HepG2 (cell line): ENCODE data around the gene SLC25A10. TPM values are rescaled to one million over a fixed set of nuclear protein-coding genes. Genes with fewer than 3 reads are reported as not detected.

Experiments used
- BCL6 ChIP-seq: IDR thresholded peaks from 2 replicates; pipeline ENCODE4 v1.6.1; 2016; ENCODE audit warnings: missing genetic modification reagents, missing compliant biosample characterization
- CEBPB ChIP-seq: IDR thresholded peaks from 2 replicates; pipeline ENCODE4 v1.6.1; 2011; ENCODE audit warnings: low read depth, low read length, improper control_type of control experiment, borderline replicate concordance
- DR1 ChIP-seq: sonication (generic); formaldehyde crosslinking; IDR thresholded peaks from 2 replicates; pipeline ENCODE4 v1.8.0; 2021; ENCODE audit warnings: mild to moderate bottlenecking, missing genetic modification reagents, inconsistent platforms
- FOXA3 ChIP-seq: IDR thresholded peaks from 2 replicates; pipeline ENCODE4 v1.6.1; 2016; ENCODE audit warnings: missing genetic modification reagents, missing compliant biosample characterization
- HCFC1 ChIP-seq: fragments of 150-350 bp; IDR thresholded peaks from 2 replicates; pipeline ENCODE4 v1.6.1; 2014; ENCODE audit warnings: low read depth, low read length
- HIVEP1 ChIP-seq: sonication (generic); formaldehyde crosslinking; IDR thresholded peaks from 2 replicates; pipeline ENCODE4 v1.4.0; 2020; ENCODE audit warnings: mild to moderate bottlenecking, missing genetic modification reagents
- IKZF5 ChIP-seq: IDR thresholded peaks from 2 replicates; pipeline ENCODE4 v1.6.1; 2018; ENCODE audit warnings: missing genetic modification reagents, mild to moderate bottlenecking, missing compliant biosample characterization
- KMT2A ChIP-seq: sonication (generic); formaldehyde crosslinking; IDR thresholded peaks from 2 replicates; pipeline ENCODE4 v1.4.0; 2020; ENCODE audit warnings: missing genetic modification reagents
- NFIB ChIP-seq: sonication (generic); formaldehyde crosslinking; IDR thresholded peaks from 2 replicates; pipeline ENCODE4 v1.9.0; 2021; ENCODE audit warnings: missing genetic modification reagents, mild to moderate bottlenecking, borderline replicate concordance
- POLR2AphosphoS5 ChIP-seq: IDR thresholded peaks from 2 replicates; pipeline ENCODE4 v1.6.1; 2012; ENCODE audit warnings: low read depth, low read length
- PRDM15 ChIP-seq: sonication (generic); formaldehyde crosslinking; IDR thresholded peaks from 2 replicates; pipeline ENCODE4 v1.4.0; 2020; ENCODE audit warnings: missing genetic modification reagents
- RELA ChIP-seq: sonication (generic); formaldehyde crosslinking; IDR thresholded peaks from 2 replicates; pipeline ENCODE4 v1.4.0; 2020; ENCODE audit warnings: missing genetic modification reagents
- SETDB1 ChIP-seq: sonication (generic); formaldehyde crosslinking; IDR thresholded peaks from 2 replicates; pipeline ENCODE4 v1.5.1; 2020; ENCODE audit warnings: missing genetic modification reagents, mild to moderate bottlenecking, borderline replicate concordance
- SMAD3 ChIP-seq: sonication (generic); formaldehyde crosslinking; IDR thresholded peaks from 2 replicates; pipeline ENCODE4 v1.4.0; 2020; ENCODE audit warnings: missing genetic modification reagents
- ZBTB4 ChIP-seq: sonication (generic); formaldehyde crosslinking; IDR thresholded peaks from 2 replicates; pipeline ENCODE4 v1.4.0; 2020; ENCODE audit warnings: missing genetic modification reagents, mild to moderate bottlenecking, borderline replicate concordance
- ZBTB46 ChIP-seq: sonication (generic); formaldehyde crosslinking; IDR thresholded peaks from 2 replicates; pipeline ENCODE4 v1.4.0; 2020; ENCODE audit warnings: mild to moderate bottlenecking, missing genetic modification reagents, borderline replicate concordance
- ZFP37 ChIP-seq: sonication (generic); formaldehyde crosslinking; IDR thresholded peaks from 2 replicates; pipeline ENCODE4 v1.4.0; 2020; ENCODE audit warnings: missing genetic modification reagents, borderline replicate concordance
- ZNF496 ChIP-seq: sonication (generic); formaldehyde crosslinking; IDR thresholded peaks from 2 replicates; pipeline ENCODE4 v1.8.1; 2023; ENCODE audit warnings: mild to moderate bottlenecking, moderate library complexity, missing genetic modification reagents; ENCODE audit not compliant: insufficient replicate concordance
- ZNF883 ChIP-seq: sonication (generic); formaldehyde crosslinking; IDR thresholded peaks from 2 replicates; pipeline ENCODE4 v1.5.1; 2020; ENCODE audit warnings: mild to moderate bottlenecking, missing genetic modification reagents; ENCODE audit errors: not compliant biosample characterization
- ZNF891 ChIP-seq: sonication (generic); formaldehyde crosslinking; IDR thresholded peaks from 2 replicates; pipeline ENCODE4 v1.5.0; 2020; ENCODE audit warnings: mild to moderate bottlenecking, missing genetic modification reagents
- polyA plus RNA-seq, 8 experiments: library from polyadenylated mRNA; depleted of rRNA in 3 of 8; stranded (reverse) in 7 of 8; unstranded in 1 of 8; fragments of >200 nt; fragmentation: Illumina TruSeq in 4 of 8; extraction: Trizol in 4 of 8; gene quantifications; 2 replicates each; pipeline versions ENCODE4 v1.2.1 to v1.2.3, GENCODE V29; 2011 to 2016; ENCODE audit warnings: low read depth in 4 of 8, missing spikeins in 1 of 8, mixed read lengths in 1 of 8; ENCODE audit not compliant: insufficient read depth in 1 of 8
- total RNA-seq, 5 experiments: library from RNA; depleted of rRNA; stranded (reverse); fragments of >200 nt; fragmentation: Illumina TruSeq; extraction: Trizol; gene quantifications; 2 replicates each; pipeline ENCODE4 v1.2.3, GENCODE V29; 2016; ENCODE audit warnings: low read depth in 1 of 5

SLC25A10 gene
- total and polyA plus RNA-seq, 2 of the 13 experiments (the other 11 are each of a cell fraction or from before 2014, with no cell fraction given): 46.5 to 140 TPM

GRCh38 chr17:81727324-81728031, 15.4 kb downstream of the SLC25A10 start (continued):
- TF ChIP-seq ZNF883: peak; percentile 99
- TF ChIP-seq ZBTB4 (CRISPR knock-in tag): peak; percentile 80; the same call in 1 of the 2 replicates
- TF ChIP-seq NFIB (CRISPR knock-in tag): peak; percentile 94
- TF ChIP-seq FOXA3 (CRISPR knock-in tag): peak; percentile 84
- TF ChIP-seq RELA (CRISPR knock-in tag): no peak
- no peak for TF ChIP-seq HCFC1
- peak; percentile 91 for TF ChIP-seq DR1 (CRISPR knock-in tag)
- TF ChIP-seq HIVEP1 (CRISPR knock-in tag): peak; percentile 97
- TF ChIP-seq ZBTB46 (CRISPR knock-in tag): no peak
- TF ChIP-seq SMAD3 (CRISPR knock-in tag): peak; percentile 93
- peak; percentile 78 for TF ChIP-seq KMT2A (CRISPR knock-in tag)
- peak; percentile 64 for TF ChIP-seq ZNF496 (CRISPR knock-in tag)
- peak; percentile 97 for TF ChIP-seq IKZF5
- TF ChIP-seq BCL6 (CRISPR knock-in tag): peak; percentile 80
- peak; percentile 99 for TF ChIP-seq ZNF891
- TF ChIP-seq PRDM15: 0 out of 2 replicates have a peak, but pooled peaks have one; percentile 53
- TF ChIP-seq ZFP37 (CRISPR knock-in tag): peak; percentile 99
- peak; percentile 85; the same call in 1 of the 2 replicates for TF ChIP-seq SETDB1
- peak; percentile 61 for TF ChIP-seq POLR2AphosphoS5
- TF ChIP-seq CEBPB: peak; percentile 53; the same call in 1 of the 2 replicates
